ENCODE results near the gene SOBP.
"Not testable (repeated sequence)": the region's sequence is repeated elsewhere in the genome, so short reads cannot be mapped to it uniquely, and the experiment has no call there.

The SOBP gene

GRCh38 chr6:107488174-107488874 lies 1.6 kb upstream of the SOBP start:
- DNase-seq (ENCODE audit: low read depth), result no peak

- DNase-seq (ENCODE audit: low read depth), result no peak
These were observed 862 bp upstream of the SOBP start for GRCh38 chr6:107488875-107489635.

GRCh38 chr6:107490566-107491137 lies 735 bp downstream of the SOBP start:
- DNase-seq (ENCODE audit: low read depth), result no peak

- no peak for DNase-seq (ENCODE audit: low read depth)
These were observed 1.3 kb downstream of the SOBP start for GRCh38 chr6:107491138-107491609.

DNA sequence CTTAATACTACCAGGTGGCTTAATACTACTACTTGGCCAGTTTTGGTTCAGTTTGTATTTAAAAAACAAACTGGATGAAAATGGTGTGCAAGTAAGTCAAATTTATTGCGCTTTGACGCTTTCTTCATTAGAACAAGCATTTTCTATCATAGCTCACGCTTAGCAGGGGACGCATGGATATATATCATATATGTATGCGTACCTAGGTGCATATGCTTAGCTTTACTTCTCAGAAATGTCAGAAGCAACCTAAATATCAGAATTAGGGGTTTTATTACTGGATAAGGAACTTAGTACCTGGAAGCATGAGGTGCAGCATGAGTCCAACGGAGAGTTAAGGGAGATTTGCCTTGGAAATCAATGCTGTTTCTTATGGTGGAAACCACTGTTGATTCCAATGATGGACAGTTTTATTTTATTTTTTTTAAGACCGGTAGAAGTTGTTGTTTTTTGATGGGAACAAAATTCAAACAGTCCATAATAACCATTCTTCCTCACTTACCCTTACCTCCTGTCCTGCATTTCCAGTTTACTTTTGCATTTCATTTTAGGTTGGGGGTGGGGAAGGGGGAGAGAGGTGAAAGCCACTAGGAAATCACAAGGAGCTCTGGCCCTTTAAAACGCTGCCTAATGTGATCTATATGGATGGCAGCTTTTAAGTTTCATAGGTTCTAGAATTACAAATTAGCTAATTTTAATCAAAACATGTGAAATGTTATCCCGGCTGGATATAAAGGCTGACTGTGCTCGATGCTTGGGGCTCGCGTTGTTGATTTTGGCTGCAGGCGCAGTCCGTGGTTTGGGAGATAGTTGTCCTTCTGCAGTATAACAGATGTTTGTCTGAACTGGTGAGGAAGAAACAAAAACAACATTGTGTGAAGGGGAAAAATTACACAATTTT lies 2.1 kb downstream of the SOBP start:
- no peak for DNase-seq (ENCODE audit: low read depth)

DNA sequence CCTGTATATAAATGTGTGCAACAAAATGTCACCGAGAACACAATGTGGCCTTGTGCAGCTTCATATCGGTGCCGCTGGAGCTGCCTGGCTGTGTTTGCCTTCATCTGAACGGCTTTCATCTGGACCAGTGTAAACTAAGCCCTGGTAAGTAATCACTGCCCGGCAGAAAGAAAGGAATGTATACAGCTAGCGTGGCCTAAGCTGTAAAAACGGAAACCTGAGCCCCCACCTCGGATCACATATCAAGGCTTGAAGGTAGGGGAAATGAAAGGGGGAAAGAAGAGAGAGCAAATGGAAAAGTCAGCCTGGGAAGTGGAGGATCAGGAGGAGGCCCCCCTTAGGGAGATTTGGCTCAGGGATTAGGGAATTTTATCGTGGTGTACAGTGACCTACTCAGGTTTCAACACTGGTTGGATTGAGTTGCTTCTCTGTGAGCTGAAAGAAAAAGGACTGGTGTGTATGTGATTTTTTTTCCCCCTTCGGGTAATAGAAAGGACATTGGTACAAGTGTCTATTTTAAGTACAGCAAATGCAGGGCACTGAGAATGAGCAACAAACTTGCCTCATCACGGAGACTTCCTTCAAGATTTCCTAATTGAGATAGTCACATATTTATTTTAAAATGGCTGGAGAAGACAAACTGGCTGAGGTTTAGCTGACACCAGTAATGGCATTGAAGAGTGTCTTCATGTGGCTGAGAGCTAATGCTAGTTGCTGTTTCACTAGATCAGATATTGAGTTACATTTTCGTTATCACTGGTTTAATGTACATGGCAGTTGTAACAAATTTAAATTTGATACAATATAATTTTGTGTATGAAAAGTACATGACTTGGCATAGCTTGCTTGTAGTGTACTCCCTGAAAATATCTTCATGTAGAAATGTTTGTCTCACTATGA lies 3.5 kb downstream of the SOBP start:
- no peak for DNase-seq (ENCODE audit: low read depth)

DNA sequence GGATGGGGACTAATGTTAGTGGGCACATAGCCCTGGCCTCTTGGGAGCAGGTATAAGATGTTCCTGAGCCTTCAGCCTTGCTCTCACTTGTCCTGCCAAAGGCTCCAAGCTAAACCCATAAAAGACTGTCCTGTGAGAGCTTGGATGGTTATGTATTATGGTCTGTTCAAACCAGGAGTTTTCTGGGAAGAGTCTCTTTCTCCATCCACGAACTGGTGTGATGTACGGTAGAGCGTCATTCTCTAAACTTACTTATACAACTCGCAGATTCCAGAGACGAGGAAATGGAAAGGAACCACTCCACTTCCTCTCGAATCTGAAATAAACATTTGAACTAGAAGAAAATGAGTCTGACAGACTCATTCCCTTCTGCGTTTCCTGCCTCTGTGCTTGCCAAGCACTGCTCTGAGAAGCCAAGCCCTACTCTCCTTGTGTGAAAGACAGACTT lies 5.3 kb downstream of the SOBP start:
- DNase-seq (ENCODE audit: low read depth), result no peak

DNA sequence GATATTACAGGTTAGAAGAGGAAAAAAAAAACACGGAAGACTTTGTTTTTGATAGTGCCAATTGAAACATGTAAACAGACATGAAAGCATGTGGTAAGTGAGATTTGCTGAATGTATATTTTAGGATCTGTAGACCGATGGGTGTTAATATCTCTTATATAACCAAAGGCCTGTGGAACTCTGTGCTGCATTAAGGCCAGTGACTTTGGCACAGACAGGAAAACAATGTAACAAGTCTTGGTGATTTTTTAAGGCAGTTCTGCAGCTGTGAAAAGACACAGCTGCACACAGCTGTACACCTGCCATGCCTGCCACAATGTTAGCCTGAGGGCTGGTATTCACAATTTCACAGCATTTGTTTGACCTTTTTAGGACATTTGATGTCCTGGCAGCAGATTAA lies 6.1 kb downstream of the SOBP start:
- DNase-seq (ENCODE audit: low read depth), result no peak

DNA sequence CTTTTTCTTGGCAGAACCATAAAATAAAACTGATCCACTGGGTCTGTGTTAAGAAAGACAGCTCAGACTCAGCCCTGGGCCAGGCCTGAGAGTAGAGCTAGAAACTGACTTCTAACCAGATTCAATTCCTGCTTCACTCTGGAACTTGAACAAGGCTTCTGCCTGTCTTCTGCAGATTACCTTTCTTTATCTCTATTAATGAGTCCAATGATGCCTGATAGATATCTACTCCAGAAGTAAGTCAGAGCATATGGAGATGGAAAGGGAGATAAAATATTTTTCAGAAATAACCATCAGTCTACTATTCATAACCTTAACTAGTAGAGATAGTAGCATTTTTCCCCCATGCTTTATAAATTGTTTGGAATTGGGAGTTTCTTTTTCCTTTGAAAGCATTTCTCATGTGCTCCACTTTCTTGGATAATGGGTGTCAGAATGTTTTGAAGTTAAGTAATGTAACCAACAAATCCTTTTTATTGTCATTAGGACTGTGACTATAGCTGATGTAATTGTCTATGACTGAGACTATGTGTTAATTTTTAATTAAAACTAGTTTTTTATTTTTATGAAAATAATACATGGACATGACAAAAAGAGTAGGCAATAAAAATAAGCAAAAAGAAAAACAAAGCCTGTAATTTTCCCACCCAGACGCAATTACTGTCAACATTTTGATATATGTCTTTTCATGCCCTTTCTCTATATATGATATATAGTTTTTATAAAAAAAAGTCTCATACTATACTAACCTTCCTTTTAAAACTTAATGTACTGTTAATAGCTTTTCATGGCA lies 7.2 kb downstream of the SOBP start:
- DNase-seq (ENCODE audit: low read depth), result no peak

DNA sequence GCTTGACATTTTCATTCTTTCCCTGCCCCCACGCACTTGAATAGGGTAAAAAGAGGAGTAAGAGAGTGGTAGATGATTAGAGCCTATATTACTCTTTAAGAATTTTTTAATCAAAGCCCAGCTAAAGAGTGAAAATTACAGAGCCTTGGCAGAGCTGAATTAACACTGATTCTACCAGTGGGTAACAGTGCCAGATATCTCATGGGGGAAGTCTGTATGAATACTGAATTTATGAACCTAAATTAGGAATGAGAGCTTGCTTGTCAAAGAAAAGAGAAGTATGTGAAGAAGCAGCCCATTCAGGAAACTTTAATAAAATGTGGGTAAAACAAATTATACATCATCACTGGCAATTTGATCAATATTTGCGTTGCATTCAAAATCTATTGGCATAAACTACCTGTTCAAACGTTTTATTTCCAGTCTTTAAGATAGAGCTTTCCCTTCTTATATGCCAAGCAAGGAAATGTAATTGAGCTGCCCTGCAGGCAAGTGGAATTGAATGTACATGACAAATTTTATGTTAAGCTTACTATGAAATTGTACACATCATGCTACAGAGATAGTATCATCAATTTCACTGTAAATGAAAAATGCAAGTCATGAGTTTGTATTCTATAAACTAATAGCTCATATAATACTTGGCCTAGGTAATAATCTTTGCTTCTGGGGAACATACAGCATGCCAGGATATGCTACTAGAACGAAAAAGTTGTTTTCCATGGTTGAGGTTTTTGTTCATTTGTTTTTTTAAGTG lies 14.5 kb downstream of the SOBP start:
- no peak for DNase-seq (ENCODE audit: low read depth)

GRCh38 chr6:107506145-107506544 lies 16.2 kb downstream of the SOBP start:
- DNase-seq (ENCODE audit: low read depth), result no peak

GRCh38 chr6:107509506-107509905 lies 19.6 kb downstream of the SOBP start:
- no peak for DNase-seq (ENCODE audit: low read depth)

DNA sequence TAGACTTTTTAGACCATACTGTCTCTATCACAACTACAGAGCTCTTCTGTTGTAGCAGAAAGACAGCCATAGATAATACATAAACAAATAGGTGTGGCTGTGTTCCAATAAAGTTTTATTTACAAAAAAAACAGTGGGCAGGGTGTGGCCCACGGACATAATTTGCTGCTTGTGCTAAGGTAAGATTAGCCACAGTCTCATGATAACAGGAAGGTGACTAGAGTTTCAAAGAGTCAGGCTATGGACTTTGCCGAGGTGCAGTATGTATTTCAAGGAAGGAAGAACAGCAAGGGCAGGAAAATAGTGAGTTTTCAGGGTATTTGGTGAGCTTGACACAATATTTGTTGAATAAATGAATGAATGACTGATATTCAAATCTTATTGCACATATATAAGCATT lies 20.2 kb downstream of the SOBP start:
- no peak for DNase-seq (ENCODE audit: low read depth)

GRCh38 chr6:107511511-107511993 lies 21.6 kb downstream of the SOBP start:
- no peak for DNase-seq (ENCODE audit: low read depth)

GRCh38 chr6:107513214-107513613 lies 23.3 kb downstream of the SOBP start:
- DNase-seq (ENCODE audit: low read depth), result no peak

GRCh38 chr6:107515955-107516354 lies 26.0 kb downstream of the SOBP start:
- DNase-seq (ENCODE audit: low read depth), result no peak

DNA sequence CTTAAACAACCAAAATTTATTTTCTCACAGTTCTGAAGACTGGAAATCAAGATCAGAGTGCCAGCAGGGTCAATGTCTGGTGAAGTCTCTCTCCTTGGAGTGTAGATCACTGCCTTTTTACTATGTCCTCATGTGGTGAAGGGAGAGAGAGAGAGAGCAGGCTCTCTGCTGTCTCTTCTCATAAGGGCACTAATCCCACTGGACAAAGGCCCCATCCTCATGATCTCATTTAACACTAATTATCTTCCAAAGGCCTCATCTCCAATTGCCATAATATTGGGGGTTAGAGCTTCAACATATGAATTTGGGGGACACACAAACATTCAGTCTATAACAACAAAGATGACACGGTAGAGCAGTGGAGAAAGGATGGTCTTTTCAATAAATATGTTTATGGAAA lies 27.4 kb downstream of the SOBP start:
- DNase-seq (ENCODE audit: low read depth), result no peak

DNA sequence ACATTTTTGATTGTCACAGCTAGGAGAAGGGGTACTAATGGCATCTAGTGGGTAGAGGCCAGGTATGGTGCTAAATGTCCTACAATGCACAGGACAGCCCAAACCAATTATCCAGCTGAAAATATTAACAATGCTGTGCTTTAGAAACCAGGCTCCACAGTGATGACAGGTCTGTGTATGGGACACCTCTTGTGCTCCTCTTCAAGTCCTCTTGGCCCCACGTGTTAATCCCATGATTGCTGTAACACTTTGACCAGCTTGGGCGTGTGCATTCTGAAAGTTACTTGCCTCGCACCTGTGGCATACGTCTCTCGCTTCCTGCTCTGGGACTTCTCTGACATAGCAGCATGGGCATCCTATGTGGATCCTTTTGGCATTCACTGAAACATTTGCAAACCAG lies 29.3 kb downstream of the SOBP start:
- DNase-seq (ENCODE audit: low read depth), result not testable (repeated sequence)

DNA sequence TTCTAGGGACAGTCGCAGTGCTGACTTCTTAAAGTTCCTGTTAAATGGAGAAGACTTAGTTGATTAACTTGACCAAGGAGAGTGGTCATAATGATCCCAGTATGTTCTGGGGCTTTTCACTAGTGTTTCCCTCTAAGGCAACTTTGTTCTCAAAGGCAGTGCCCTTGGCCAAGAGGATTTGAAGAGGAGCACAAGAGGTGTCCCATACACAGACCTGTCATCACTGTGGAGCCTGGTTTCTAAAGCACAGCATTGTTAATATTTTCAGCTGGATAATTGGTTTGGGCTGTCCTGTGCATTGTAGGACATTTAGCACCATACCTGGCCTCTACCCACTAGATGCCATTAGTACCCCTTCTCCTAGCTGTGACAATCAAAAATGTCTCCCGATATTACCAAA lies 30.8 kb downstream of the SOBP start:
- DNase-seq (ENCODE audit: low read depth), result not testable (repeated sequence)
